Neural progenitor cell (in vitro differentiated cells): ENCODE data around the gene ASCC2. TPM values are rescaled to one million over a fixed set of nuclear protein-coding genes. Genes with fewer than 3 reads are reported as not detected.

ENCODE experiments used
- DNase-seq: peaks from one replicate; pipeline ENCODE4 v3.0.0-alpha.2; 2016; ENCODE audit warnings: low spot score
- H2AFZ ChIP-seq: fragments of 200-600 bp; sonication (generic); replicated peaks from 2 replicates; pipeline ENCODE4 v1.6.1; 2016; ENCODE audit warnings: antibody characterized with exemption
- H3F3A ChIP-seq: fragments of 200-600 bp; sonication (generic); 2 replicates; pipeline ENCODE4 v1.6.1; 2016; ENCODE audit warnings: antibody characterized with exemption, low read depth
- H3K27ac ChIP-seq: fragments of 200-600 bp; sonication (generic); 2 replicates; pipeline ENCODE4 v1.5.1; 2016; ENCODE audit warnings: mild to moderate bottlenecking
- H3K27me3 ChIP-seq: fragments of 200-600 bp; sonication (generic); 2 replicates; pipeline ENCODE4 v1.6.1; 2016; ENCODE audit warnings: mild to moderate bottlenecking, moderate library complexity
- H3K36me3 ChIP-seq: fragments of 200-600 bp; sonication (generic); 2 replicates; pipeline ENCODE4 v1.5.1; 2016
- H3K4me1 ChIP-seq: fragments of 200-600 bp; sonication (generic); 2 replicates; pipeline ENCODE4 v1.6.1; 2016; ENCODE audit warnings: mixed run types
- H3K4me2 ChIP-seq: fragments of 200-600 bp; sonication (generic); 2 replicates; pipeline ENCODE4 v1.6.1; 2016
- H3K4me3 ChIP-seq: fragments of 200-600 bp; sonication (generic); 2 replicates; pipeline ENCODE4 v1.5.1; 2016
- H3K79me2 ChIP-seq: fragments of 200-600 bp; sonication (generic); 2 replicates; pipeline ENCODE4 v1.6.1; 2016; ENCODE audit warnings: low read depth
- H3K9ac ChIP-seq: fragments of 200-600 bp; sonication (generic); 2 replicates; pipeline ENCODE4 v1.6.1; 2016
- H3K9me3 ChIP-seq: fragments of 200-600 bp; sonication (generic); 2 replicates; pipeline ENCODE4 v1.5.1; 2016; ENCODE audit warnings: low read depth
- H4K20me1 ChIP-seq: fragments of 200-600 bp; sonication (generic); 2 replicates; pipeline ENCODE4 v1.6.1; 2016; ENCODE audit warnings: low read depth
- H3K27ac Mint-ChIP-seq: 3 replicates; pipeline ENCODE4 v1.8.0; 2021; ENCODE audit warnings: mixed read lengths
- H3K27me3 Mint-ChIP-seq: 2 replicates; pipeline ENCODE4 v1.8.0; 2022; ENCODE audit warnings: low read depth, mild to moderate bottlenecking, inconsistent platforms, moderate library complexity, mixed read lengths; ENCODE audit not compliant: insufficient read depth
- H3K36me3 Mint-ChIP-seq: 3 replicates; pipeline ENCODE4 v1.8.0; 2021; ENCODE audit warnings: mixed read lengths
- H3K4me1 Mint-ChIP-seq: 3 replicates; pipeline ENCODE4 v1.8.0; 2021; ENCODE audit warnings: mixed read lengths
- H3K4me3 Mint-ChIP-seq: 3 replicates; pipeline ENCODE4 v1.8.0; 2021; ENCODE audit warnings: mild to moderate bottlenecking, moderate library complexity, mixed read lengths
- H3K9me3 Mint-ChIP-seq: 3 replicates; pipeline ENCODE4 v1.8.0; 2020; ENCODE audit warnings: mixed read lengths
- CTCF ChIP-seq: fragments of 200-600 bp; sonication (generic); IDR thresholded peaks from 2 replicates; pipeline ENCODE4 v1.5.1; 2017; ENCODE audit warnings: antibody characterized with exemption, mild to moderate bottlenecking
- EZH2 ChIP-seq: fragments of 200-600 bp; sonication (generic); IDR thresholded peaks from 2 replicates; pipeline ENCODE4 v1.6.1; 2017; ENCODE audit warnings: antibody characterized with exemption, mild to moderate bottlenecking, moderate library complexity
- EZH2phosphoT487 ChIP-seq: fragments of 200-600 bp; sonication (generic); IDR thresholded peaks from 2 replicates; pipeline ENCODE4 v1.6.1; 2017; ENCODE audit warnings: antibody characterized with exemption
- total RNA-seq: library from RNA; depleted of rRNA; stranded (reverse); fragments of >200 nt; gene quantifications from 2 replicates; pipeline ENCODE4 v1.2.3, GENCODE V29; 2015; ENCODE audit warnings: low replicate concordance

Gene ASCC2
- total RNA-seq, 1 donor from 2014 or later: 16.1 TPM

GRCh38 chr22:29750559-29751538 is 87.2 kb downstream of the ASCC2 start:
- Histone ChIP-seq H3K9ac (no peak overlapping the region), H3K36me3 (no peaks in the 10 kb centered on the region), H3K79me2 (no peaks in the 10 kb centered on the region), H3K27ac (no peak overlapping the region), H3K4me2 (no peak overlapping the region), H3K4me3 (no peak overlapping the region), H4K20me1 (peaks cover 11% of the 10 kb centered on the region), H3K9me3 (no peaks in the 10 kb centered on the region), H3F3A (no peaks in the 10 kb centered on the region), H3K4me1 (no peaks in the 10 kb centered on the region), H2AFZ (no peak overlapping the region), H3K27me3 (no peaks in the 10 kb centered on the region)
- Mint-ChIP-seq H3K4me1 (peaks cover 6% of the 10 kb centered on the region), H3K9me3 (no peaks in the 10 kb centered on the region), H3K4me3 (no peak overlapping the region), H3K36me3 (peaks cover 8% of the 10 kb centered on the region), H3K27me3 (peaks cover 9% of the 10 kb centered on the region), H3K27ac (no peak overlapping the region)
- TF ChIP-seq EZH2phosphoT487 (no peak), EZH2 (no peak), CTCF (no peak)
- no peak for DNase-seq

GRCh38 chr22:29750029-29750428 is 88.0 kb downstream of the ASCC2 start:
- no peak overlapping the region for H3K4me3 ChIP-seq
- TF ChIP-seq CTCF (no peak), EZH2phosphoT487 (no peak), EZH2 (no peak)
- H3K27ac Mint-ChIP-seq: no peak overlapping the region
- peaks cover 7% of the 10 kb centered on the region for H4K20me1 ChIP-seq
- H3F3A ChIP-seq: no peaks in the 10 kb centered on the region
- H3K36me3 ChIP-seq: no peaks in the 10 kb centered on the region
- H3K4me1 Mint-ChIP-seq: no peaks in the 10 kb centered on the region
- H2AFZ ChIP-seq: no peak overlapping the region
- H3K9ac ChIP-seq: no peak overlapping the region
- peaks cover 10% of the 10 kb centered on the region for H3K36me3 Mint-ChIP-seq
- no peak for DNase-seq
- H3K4me2 ChIP-seq: no peak overlapping the region
- H3K27me3 Mint-ChIP-seq: peaks cover 5% of the 10 kb centered on the region
- no peaks in the 10 kb centered on the region for H3K79me2 ChIP-seq
- no peaks in the 10 kb centered on the region for H3K27me3 ChIP-seq
- no peak overlapping the region for H3K27ac ChIP-seq
- H3K9me3 Mint-ChIP-seq: no peaks in the 10 kb centered on the region
- no peak overlapping the region for H3K4me3 Mint-ChIP-seq
- no peaks in the 10 kb centered on the region for H3K9me3 ChIP-seq
- H3K4me1 ChIP-seq: no peaks in the 10 kb centered on the region

GRCh38 chr22:29748248-29748893 is 89.7 kb downstream of the ASCC2 start:
- Histone ChIP-seq H3K27ac (no peak overlapping the region), H2AFZ (no peak overlapping the region), H3K36me3 (no peaks in the 10 kb centered on the region), H4K20me1 (peaks cover 7% of the 10 kb centered on the region), H3K4me2 (no peak overlapping the region), H3K79me2 (no peaks in the 10 kb centered on the region), H3K4me1 (no peaks in the 10 kb centered on the region), H3K9ac (no peak overlapping the region), H3K27me3 (no peaks in the 10 kb centered on the region), H3K9me3 (no peaks in the 10 kb centered on the region), H3F3A (no peaks in the 10 kb centered on the region), H3K4me3 (no peak overlapping the region)
- peaks cover 12% of the 10 kb centered on the region for H3K36me3 Mint-ChIP-seq
- DNase-seq: no peak
- H3K9me3 Mint-ChIP-seq: no peaks in the 10 kb centered on the region
- H3K4me3 Mint-ChIP-seq: peak overlapping the region; percentile 28
- peaks cover 4% of the 10 kb centered on the region for H3K27me3 Mint-ChIP-seq
- TF ChIP-seq EZH2phosphoT487: no peak
- no peak for TF ChIP-seq CTCF
- TF ChIP-seq EZH2: no peak
- H3K4me1 Mint-ChIP-seq: no peaks in the 10 kb centered on the region
- H3K27ac Mint-ChIP-seq: no peak overlapping the region
